Transverse colon (tissue), 4 donors: ENCODE results near the gene NTMT1. TPM values are rescaled to one million over a fixed set of nuclear protein-coding genes. Genes with fewer than 3 reads are reported as not detected.

Experiments used
- DNase-seq: peaks from one replicate; pipeline ENCODE4 v3.0.0-alpha.2; 2019
- H3K27ac ChIP-seq, 4 donors: fragments of 200-600 bp; sonication (generic); 2 replicates each; pipeline ENCODE4 v1.5.1; 2016 to 2018; ENCODE audit warnings: inconsistent platforms in 4 of 4
- H3K27me3 ChIP-seq: fragments of 200-600 bp; sonication (generic); 2 replicates; pipeline ENCODE4 v1.5.1; 2017; ENCODE audit warnings: inconsistent platforms
- H3K36me3 ChIP-seq, 4 donors: fragments of 200-600 bp; sonication (generic); 2 replicates each; pipeline ENCODE4 v1.5.1; 2017 to 2019; ENCODE audit warnings: inconsistent platforms in 4 of 4
- H3K4me1 ChIP-seq, 4 donors: fragments of 200-600 bp; sonication (generic); 2 replicates each; pipeline ENCODE4 v1.5.1; 2017 to 2020; ENCODE audit warnings: inconsistent platforms in 4 of 4
- H3K4me3 ChIP-seq, 4 donors: fragments of 200-600 bp; sonication (generic); 1 replicate in 1 of 4; 2 replicates in 3 of 4; pipeline versions ENCODE4 v1.5.1 to v1.6.1; 2017 to 2019; ENCODE audit warnings: inconsistent platforms in 4 of 4
- H3K9me3 ChIP-seq, 2 donors: fragments of 200-600 bp; sonication (generic); 2 replicates each; pipeline ENCODE4 v1.5.1; 2017 to 2019; ENCODE audit warnings: inconsistent platforms in 2 of 2
- CTCF ChIP-seq, 5 experiments: fragments of 200-600 bp in 3 of 5; fragments of 450-650 bp in 2 of 5; sonication (generic) in 3 of 5; IDR thresholded peaks; 1 replicate in 2 of 5; 2 replicates in 3 of 5; pipeline ENCODE4 v1.5.1; 2016 to 2017; ENCODE audit warnings: antibody characterized with exemption in 5 of 5, inconsistent platforms in 3 of 5, mild to moderate bottlenecking in 2 of 5, moderate library complexity in 1 of 5
- EP300 ChIP-seq: sonication (generic); formaldehyde crosslinking; IDR thresholded peaks from one replicate; pipeline ENCODE4 v1.6.1; 2017; ENCODE audit warnings: antibody characterized with exemption, low read depth
- POLR2A ChIP-seq: fragments of 450-650 bp; IDR thresholded peaks from one replicate; pipeline ENCODE4 v1.6.1; 2016; ENCODE audit warnings: antibody characterized with exemption, mild to moderate bottlenecking, moderate library complexity
- POLR2AphosphoS5 ChIP-seq, 3 donors: sonication (generic); formaldehyde crosslinking; IDR thresholded peaks; one replicate each; pipeline ENCODE4 v1.6.1; 2016; ENCODE audit warnings: antibody characterized with exemption in 3 of 3
- WGBS, 2 donors: methylation state at CpG; one replicate each; pipeline ENCODE4 v1.1.5; 2018; ENCODE audit warnings: low coverage in 1 of 2; 5-methylcytosine and 5-hydroxymethylcytosine counted together
- in situ Hi-C, 4 donors: fragments of 200-750 bp; cut with MboI; loops; one replicate each; pipeline versions ENCODE4 v1.15.0 to v1.15.1; 2017; ENCODE audit warnings: low sequenced_read_pairs in 3 of 4, low pct_ligation_motif_present in 1 of 4, low pct_unique_long_range_greater_than_20kb in 1 of 4
- intact Hi-C: fragments of 100-400 bp; cut with DNase I; formaldehyde crosslinking; loops from one replicate; pipeline ENCODE4 v1.15.1; 2023; ENCODE audit warnings: low total_unique reads
- total RNA-seq, 4 donors: library from RNA; depleted of rRNA; stranded (reverse); fragments of >200 nt; gene quantifications; one replicate each; pipeline ENCODE4 v1.1.0, GENCODE V29; 2016

Gene NTMT1
- total RNA-seq, 4 donors from 2014 or later: 11.3 to 19.1 (median 14.3) TPM

- TF ChIP-seq EP300: no peak
- TF ChIP-seq POLR2A: no peak
- no peak for TF ChIP-seq POLR2AphosphoS5 (IDR thresholded peaks at IDR 0.05)
- no peak for TF ChIP-seq CTCF (IDR thresholded peaks at IDR 0.05)
- in situ Hi-C loops (no loop called here), intact Hi-C loops (no loop called here)
- H3K27ac ChIP-seq: no peak overlapping the region
- no peaks in the 10 kb centered on the region for H3K27me3 ChIP-seq
- H3K4me3 ChIP-seq: no peak overlapping the region
- H3K36me3 ChIP-seq: no peaks in the 10 kb centered on the region
- WGBS, 2 donors: 96% methylated on average over 1 of the region's 1 CpG; no CpG with 5 or more reads in 1 of the 2 donors
- no peaks in the 10 kb centered on the region for H3K9me3 ChIP-seq
- no peak for DNase-seq
- H3K4me1 ChIP-seq: peaks cover 0 to 4% (median 1%) of the 10 kb centered on the region in 4 donors
Measured at GRCh38 chr9:129585352-129585751, 40.6 kb upstream of the NTMT1 start.

- in situ Hi-C loops: no loop called here
- intact Hi-C loops: no loop called here
- Histone ChIP-seq H3K36me3 (no peaks in the 10 kb centered on the region), H3K4me1 (peaks cover 0 to 4% (median 1%) of the 10 kb centered on the region in 4 donors), H3K27ac (no peak overlapping the region), H3K4me3 (no peak overlapping the region), H3K9me3 (no peaks in the 10 kb centered on the region), H3K27me3 (no peaks in the 10 kb centered on the region)
- no peak for DNase-seq
- TF ChIP-seq EP300 (no peak), POLR2A (no peak), POLR2AphosphoS5 (IDR thresholded peaks at IDR 0.05) (no peak), CTCF (IDR thresholded peaks at IDR 0.05) (no peak)
- WGBS, 2 donors: 94 to 100% methylated on average over 1 of the region's 1 CpG
Measured at GRCh38 chr9:129586245-129586644, 39.7 kb upstream of the NTMT1 start.

GRCh38 chr9:129586685-129587084 lies 39.3 kb upstream of the NTMT1 start:
- Histone ChIP-seq H3K4me3 (no peak overlapping the region), H3K36me3 (no peaks in the 10 kb centered on the region), H3K4me1 (peaks cover 0 to 4% (median 1%) of the 10 kb centered on the region in 4 donors), H3K27ac (no peak overlapping the region), H3K27me3 (no peaks in the 10 kb centered on the region), H3K9me3 (no peaks in the 10 kb centered on the region)
- in situ Hi-C loops (no loop called here), intact Hi-C loops (no loop called here)
- 87% methylated on average over 7 of the region's 8 CpGs; no CpG with 5 or more reads in 1 of the 2 donors for WGBS, 2 donors
- DNase-seq: no peak
- TF ChIP-seq CTCF (IDR thresholded peaks at IDR 0.05) (no peak), POLR2A (no peak), EP300 (no peak), POLR2AphosphoS5 (IDR thresholded peaks at IDR 0.05) (no peak)

DNA sequence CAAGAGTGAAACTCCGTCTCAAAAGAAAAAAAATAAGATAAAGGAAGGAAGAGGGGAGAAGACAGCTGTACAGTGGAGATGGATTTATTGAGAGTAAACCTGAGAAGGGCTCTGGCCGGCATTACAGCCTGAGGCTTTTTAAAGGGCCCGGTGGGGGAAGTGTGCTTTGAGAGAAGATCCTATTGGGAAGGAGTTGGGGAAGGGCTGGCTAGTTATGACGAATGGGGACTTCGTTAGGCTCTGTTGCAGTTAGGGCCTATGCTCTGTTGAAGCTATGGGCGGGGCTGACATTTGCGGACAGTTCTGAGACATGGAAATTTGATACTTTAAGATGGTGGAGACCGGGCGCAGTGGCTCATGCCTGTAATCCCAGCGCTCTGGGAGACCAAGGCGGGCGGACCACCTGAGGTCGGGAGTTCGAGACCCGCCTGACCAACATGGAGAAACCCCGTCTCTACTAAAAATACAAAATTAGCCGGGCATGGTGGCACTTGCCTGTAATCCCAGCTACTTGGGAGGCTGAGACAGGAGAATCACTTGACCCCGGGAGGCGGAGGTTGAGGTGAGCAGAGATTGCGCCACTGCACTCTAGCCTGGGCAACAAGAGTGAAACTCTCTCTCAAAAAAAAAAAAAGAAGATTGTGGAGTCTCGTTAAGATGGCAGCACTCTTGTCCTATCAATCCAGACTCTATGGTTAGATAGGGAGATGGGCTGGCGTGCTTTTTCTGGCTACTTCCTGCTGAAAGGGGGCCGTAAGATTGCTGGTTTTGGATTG lies 38.3 kb upstream of the NTMT1 start:
- WGBS, 2 donors: 82 to 88% methylated on average over 16 to 23 of the region's 23 CpGs
- no peaks in the 10 kb centered on the region for H3K27me3 ChIP-seq
- no peak for TF ChIP-seq CTCF (IDR thresholded peaks at IDR 0.05)
- no peak for TF ChIP-seq EP300
- TF ChIP-seq POLR2AphosphoS5 (IDR thresholded peaks at IDR 0.05): no peak
- TF ChIP-seq POLR2A: no peak
- DNase-seq: no peak
- H3K27ac ChIP-seq: peak overlapping the region in 1 of 4 donors; percentile 17
- H3K9me3 ChIP-seq: no peaks in the 10 kb centered on the region
- H3K36me3 ChIP-seq: no peaks in the 10 kb centered on the region
- in situ Hi-C loops: no loop called here
- intact Hi-C loops: no loop called here
- no peak overlapping the region for H3K4me3 ChIP-seq
- peaks cover 0 to 4% (median 1%) of the 10 kb centered on the region in 4 donors for H3K4me1 ChIP-seq
